AG04450 (cell line): ENCODE data around the gene CBY1. TPM values are rescaled to one million over a fixed set of nuclear protein-coding genes. Genes with fewer than 3 reads are reported as not detected.
"Not testable (repeated sequence)": the region's sequence is repeated elsewhere in the genome, so short reads cannot be mapped to it uniquely, and the experiment has no call there.

ENCODE experiments used
- CTCF ChIA-PET: fragments of 300-600, 350-600 bp; formaldehyde crosslinking; extraction: SDS; loops from one replicate; lab custom pipeline; 2022; ENCODE audit warnings: antibody characterized with exemption, inconsistent platforms; lab: Charles Lee
- POLR2A ChIA-PET: fragments of 350-600 bp; formaldehyde crosslinking; extraction: SDS; loops from one replicate; lab custom pipeline; 2021; ENCODE audit warnings: antibody characterized with exemption, inconsistent platforms; lab: Yijun Ruan, JAX
- DNase-seq: peaks from one replicate; pipeline ENCODE4 v3.0.0-alpha.2; 2011; ENCODE audit warnings: low read depth, low spot score
- H3K27ac ChIP-seq: one replicate; pipeline ENCODE4 v1.5.1; 2012; ENCODE audit warnings: low read depth, low read length, control low read depth
- H3K27me3 ChIP-seq: one replicate; pipeline ENCODE4 v1.6.0; 2012; ENCODE audit warnings: low read length; ENCODE audit not compliant: control insufficient read depth, insufficient read depth
- H3K4me3 ChIP-seq: 2 replicates; pipeline ENCODE4 v1.5.1; 2011; ENCODE audit warnings: mild to moderate bottlenecking, low read depth, low read length, control low read depth
- H3K9me3 ChIP-seq: 2 replicates; pipeline ENCODE4 v1.5.1; 2012; ENCODE audit warnings: low read length; ENCODE audit not compliant: control insufficient read depth, insufficient read depth
- polyA plus RNA-seq: library from polyadenylated mRNA; depleted of rRNA; stranded (reverse); fragments of >200 nt; gene quantifications from 2 replicates; pipeline ENCODE4 v1.2.3, GENCODE V29; 2011
- TF ChIP-seq, protein P1 (sequence below): IDR thresholded peaks from 2 replicates; pipeline ENCODE4 v1.5.1; 2011; ENCODE audit warnings: low read depth, low read length, control low read depth, inconsistent platforms

The CBY1 gene
- polyA plus RNA-seq, 1 experiment: 43.0 TPM

DNA sequence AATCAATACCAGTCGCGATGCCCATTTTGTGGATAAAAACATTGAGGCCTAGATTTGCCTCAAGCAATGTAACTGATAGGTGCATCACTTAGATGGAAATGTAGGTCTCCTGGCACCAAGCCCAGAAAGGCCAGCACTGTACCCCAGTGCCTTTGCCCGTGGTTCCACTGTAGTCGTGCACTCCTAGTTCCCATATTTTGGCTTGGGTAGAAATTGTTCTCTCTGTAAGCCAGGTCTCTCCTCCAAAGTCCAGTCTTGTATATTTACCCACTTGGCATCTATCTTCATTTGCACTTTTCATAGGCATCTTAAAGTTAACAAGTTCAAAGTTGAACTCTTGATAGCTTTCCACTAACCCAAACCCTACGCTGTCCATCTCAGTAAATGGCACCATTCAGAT lies 44.9 kb upstream of the CBY1 start:
- H3K4me3 ChIP-seq: no peak overlapping the region
- TF ChIP-seq, protein P1, sequence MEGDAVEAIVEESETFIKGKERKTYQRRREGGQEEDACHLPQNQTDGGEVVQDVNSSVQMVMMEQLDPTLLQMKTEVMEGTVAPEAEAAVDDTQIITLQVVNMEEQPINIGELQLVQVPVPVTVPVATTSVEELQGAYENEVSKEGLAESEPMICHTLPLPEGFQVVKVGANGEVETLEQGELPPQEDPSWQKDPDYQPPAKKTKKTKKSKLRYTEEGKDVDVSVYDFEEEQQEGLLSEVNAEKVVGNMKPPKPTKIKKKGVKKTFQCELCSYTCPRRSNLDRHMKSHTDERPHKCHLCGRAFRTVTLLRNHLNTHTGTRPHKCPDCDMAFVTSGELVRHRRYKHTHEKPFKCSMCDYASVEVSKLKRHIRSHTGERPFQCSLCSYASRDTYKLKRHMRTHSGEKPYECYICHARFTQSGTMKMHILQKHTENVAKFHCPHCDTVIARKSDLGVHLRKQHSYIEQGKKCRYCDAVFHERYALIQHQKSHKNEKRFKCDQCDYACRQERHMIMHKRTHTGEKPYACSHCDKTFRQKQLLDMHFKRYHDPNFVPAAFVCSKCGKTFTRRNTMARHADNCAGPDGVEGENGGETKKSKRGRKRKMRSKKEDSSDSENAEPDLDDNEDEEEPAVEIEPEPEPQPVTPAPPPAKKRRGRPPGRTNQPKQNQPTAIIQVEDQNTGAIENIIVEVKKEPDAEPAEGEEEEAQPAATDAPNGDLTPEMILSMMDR: no peak
- no peak for DNase-seq
- POLR2A ChIA-PET: no interaction called here
- CTCF ChIA-PET: interaction anchor here (0.5 kb wide), 1 partner anchor 13 kb away, joined by 4 read pairs; no protein-coding TSS in a partner anchor
- no peaks in the 10 kb centered on the region for H3K27me3 ChIP-seq
- H3K9me3 ChIP-seq: no peaks in the 10 kb centered on the region
- H3K27ac ChIP-seq: no peak overlapping the region

- TF ChIP-seq, protein P1: no peak
- Histone ChIP-seq H3K27ac (no peak overlapping the region), H3K4me3 (no peak overlapping the region), H3K27me3 (no peaks in the 10 kb centered on the region), H3K9me3 (no peaks in the 10 kb centered on the region)
- DNase-seq: no peak
- CTCF ChIA-PET: interaction anchor here (0.5 kb wide), 1 partner anchor 13 kb away, joined by 4 read pairs; no protein-coding TSS in a partner anchor
- POLR2A ChIA-PET: no interaction called here
Measured at GRCh38 chr22:38612217-38613006, 44.0 kb upstream of the CBY1 start.

GRCh38 chr22:38613588-38613987 lies 42.9 kb upstream of the CBY1 start:
- no peak for DNase-seq
- Histone ChIP-seq H3K4me3 (no peak overlapping the region), H3K9me3 (no peaks in the 10 kb centered on the region), H3K27me3 (no peaks in the 10 kb centered on the region), H3K27ac (no peak overlapping the region)
- TF ChIP-seq, protein P1: no peak
- POLR2A ChIA-PET: interaction anchor here (0.9 kb wide), 1 partner anchor 24 kb away, joined by 3 read pairs; no protein-coding TSS in a partner anchor
- CTCF ChIA-PET: no interaction called here

GRCh38 chr22:38614332-38615063 lies 41.9 kb upstream of the CBY1 start:
- TF ChIP-seq, protein P1: no peak
- ChIA-PET POLR2A (interaction anchor here (0.9 kb wide), 1 partner anchor 25 kb away, joined by 3 read pairs; no protein-coding TSS in a partner anchor), CTCF (no interaction called here)
- Histone ChIP-seq H3K4me3 (no peak overlapping the region), H3K27me3 (no peaks in the 10 kb centered on the region), H3K9me3 (no peaks in the 10 kb centered on the region), H3K27ac (no peak overlapping the region)
- DNase-seq: no peak

DNA sequence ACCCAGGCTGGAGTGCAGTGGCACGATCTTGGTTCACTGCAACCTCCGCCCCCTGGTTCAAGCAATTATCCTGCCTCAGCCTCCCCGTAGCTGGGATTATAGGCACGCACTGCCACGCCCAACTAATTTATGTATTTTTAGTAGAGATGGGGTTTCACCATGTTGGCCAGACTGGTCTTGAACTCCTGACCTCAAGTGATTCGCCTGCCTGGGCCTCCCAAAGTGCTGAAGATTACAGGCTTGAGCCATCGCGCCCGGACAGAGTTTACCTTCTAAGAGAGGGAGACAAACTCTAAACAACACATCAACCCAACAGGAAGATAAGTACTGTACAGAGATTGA lies 41.4 kb upstream of the CBY1 start:
- CTCF ChIA-PET, H3K27ac ChIP-seq, POLR2A ChIA-PET: not testable (repeated sequence)

More for the DNA sequence above, 41.4 kb upstream of the CBY1 start:
- not testable (repeated sequence) for H3K27me3 ChIP-seq, H3K9me3 ChIP-seq, H3K4me3 ChIP-seq, DNase-seq
